Suprapubic skin (tissue), 4 donors: Measurements from ENCODE around the gene PPP1R11. TPM values are rescaled to one million over a fixed set of nuclear protein-coding genes. Genes with fewer than 3 reads are reported as not detected.

Experiments used
- DNase-seq, 2 donors: peaks; one replicate each; pipeline ENCODE4 v3.0.0-alpha.2; 2019; ENCODE audit warnings: low spot score in 2 of 2
- H3K27ac ChIP-seq: fragments of 200-600 bp; sonication (generic); one replicate; pipeline ENCODE4 v1.5.1; 2019
- H3K27me3 ChIP-seq: fragments of 200-600 bp; sonication (generic); one replicate; pipeline ENCODE4 v1.5.1; 2019
- H3K36me3 ChIP-seq: fragments of 200-600 bp; sonication (generic); one replicate; pipeline ENCODE4 v1.5.1; 2019
- H3K4me1 ChIP-seq: fragments of 200-600 bp; sonication (generic); one replicate; pipeline ENCODE4 v1.5.1; 2019
- H3K4me3 ChIP-seq: fragments of 200-600 bp; sonication (generic); one replicate; pipeline ENCODE4 v1.5.1; 2019; ENCODE audit warnings: mild to moderate bottlenecking
- H3K9me3 ChIP-seq: fragments of 200-600 bp; sonication (generic); one replicate; pipeline ENCODE4 v1.5.1; 2019
- EP300 ChIP-seq: sonication (generic); formaldehyde crosslinking; IDR thresholded peaks from one replicate; pipeline ENCODE4 v1.6.1; 2017; ENCODE audit warnings: antibody characterized with exemption
- POLR2A ChIP-seq, 2 donors: fragments of 450-650 bp; IDR thresholded peaks; one replicate each; pipeline ENCODE4 v1.6.1; 2017; ENCODE audit warnings: antibody characterized with exemption in 2 of 2, mild to moderate bottlenecking in 2 of 2, moderate library complexity in 2 of 2
- POLR2AphosphoS5 ChIP-seq, 3 donors: sonication (generic); formaldehyde crosslinking; IDR thresholded peaks; one replicate each; pipeline ENCODE4 v1.6.1; 2017; ENCODE audit warnings: antibody characterized with exemption in 3 of 3
- WGBS: methylation state at CpG from one replicate; pipeline ENCODE4 v1.1.5; 2018; 5-methylcytosine and 5-hydroxymethylcytosine counted together
- total RNA-seq, 4 donors: library from RNA; depleted of rRNA; stranded (reverse); fragments of >200 nt; gene quantifications; one replicate each; pipeline ENCODE4 v1.1.0, GENCODE V29; 2016
- TF ChIP-seq, protein P1 (sequence below), 2 donors: fragments of 200-600 bp in 1 of 2; fragments of 450-650 bp in 1 of 2; sonication (generic) in 1 of 2; IDR thresholded peaks; one replicate each; pipeline ENCODE4 v1.5.1; 2016 to 2019; ENCODE audit warnings: antibody characterized with exemption in 2 of 2, mild to moderate bottlenecking in 1 of 2, moderate library complexity in 1 of 2

Gene PPP1R11
- total RNA-seq, 4 donors from 2014 or later: 35.2 to 54.4 (median 44.2) TPM

DNA sequence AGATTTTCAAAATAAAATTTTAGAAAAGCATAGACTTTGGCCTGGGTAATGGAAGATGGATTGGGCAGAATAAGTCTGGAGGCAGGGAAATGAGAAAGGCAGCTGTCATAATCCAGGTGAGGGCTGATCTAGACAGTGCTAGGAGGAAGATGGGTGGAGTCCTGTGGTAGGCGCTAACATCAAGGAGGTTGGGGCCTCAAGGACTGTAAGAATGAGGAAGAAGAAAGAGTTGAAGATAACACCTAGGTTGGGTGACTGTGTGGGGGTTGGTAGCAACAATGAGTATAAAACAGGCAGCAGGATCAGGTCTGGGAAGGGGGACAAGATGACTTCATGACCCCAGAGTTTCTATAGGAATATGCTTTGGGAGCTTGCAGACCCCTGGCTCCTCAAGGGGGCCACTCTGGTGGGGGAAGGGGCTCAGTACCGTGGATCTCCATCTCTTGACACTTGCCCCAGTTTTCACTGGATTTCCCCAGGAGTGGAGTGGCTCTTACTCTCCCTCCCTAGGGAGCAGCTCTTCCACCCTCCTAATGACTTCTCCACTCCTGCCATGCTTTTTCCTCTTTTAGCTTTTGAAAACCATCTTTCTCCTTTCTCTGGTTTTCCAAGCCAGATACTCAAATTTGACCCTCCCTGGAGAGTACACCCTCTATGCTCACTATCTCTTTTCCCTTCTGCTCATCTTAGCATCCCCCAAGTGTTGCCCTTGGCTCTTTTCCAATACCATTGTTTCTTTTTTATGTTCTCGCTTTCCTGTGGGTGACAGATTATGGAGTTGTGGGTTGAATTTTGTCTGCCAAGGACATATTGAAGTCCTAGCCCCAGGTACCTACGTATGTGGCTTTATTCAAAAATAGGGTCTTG is 31.1 kb downstream of the PPP1R11 start:
- Histone ChIP-seq H3K27me3 (peaks cover 19% of the 10 kb centered on the region), H3K36me3 (no peaks in the 10 kb centered on the region), H3K4me3 (no peak overlapping the region), H3K9me3 (no peaks in the 10 kb centered on the region), H3K4me1 (peaks cover 30% of the 10 kb centered on the region), H3K27ac (no peak overlapping the region)
- DNase-seq: no peak
- 71% methylated on average over 4 of the region's 4 CpGs for WGBS
- TF ChIP-seq POLR2AphosphoS5 (IDR thresholded peaks at IDR 0.05): no peak
- TF ChIP-seq, protein P1, sequence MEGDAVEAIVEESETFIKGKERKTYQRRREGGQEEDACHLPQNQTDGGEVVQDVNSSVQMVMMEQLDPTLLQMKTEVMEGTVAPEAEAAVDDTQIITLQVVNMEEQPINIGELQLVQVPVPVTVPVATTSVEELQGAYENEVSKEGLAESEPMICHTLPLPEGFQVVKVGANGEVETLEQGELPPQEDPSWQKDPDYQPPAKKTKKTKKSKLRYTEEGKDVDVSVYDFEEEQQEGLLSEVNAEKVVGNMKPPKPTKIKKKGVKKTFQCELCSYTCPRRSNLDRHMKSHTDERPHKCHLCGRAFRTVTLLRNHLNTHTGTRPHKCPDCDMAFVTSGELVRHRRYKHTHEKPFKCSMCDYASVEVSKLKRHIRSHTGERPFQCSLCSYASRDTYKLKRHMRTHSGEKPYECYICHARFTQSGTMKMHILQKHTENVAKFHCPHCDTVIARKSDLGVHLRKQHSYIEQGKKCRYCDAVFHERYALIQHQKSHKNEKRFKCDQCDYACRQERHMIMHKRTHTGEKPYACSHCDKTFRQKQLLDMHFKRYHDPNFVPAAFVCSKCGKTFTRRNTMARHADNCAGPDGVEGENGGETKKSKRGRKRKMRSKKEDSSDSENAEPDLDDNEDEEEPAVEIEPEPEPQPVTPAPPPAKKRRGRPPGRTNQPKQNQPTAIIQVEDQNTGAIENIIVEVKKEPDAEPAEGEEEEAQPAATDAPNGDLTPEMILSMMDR (IDR thresholded peaks at IDR 0.05): no peak
- no peak for TF ChIP-seq EP300
- TF ChIP-seq POLR2A (IDR thresholded peaks at IDR 0.05): no peak

DNA sequence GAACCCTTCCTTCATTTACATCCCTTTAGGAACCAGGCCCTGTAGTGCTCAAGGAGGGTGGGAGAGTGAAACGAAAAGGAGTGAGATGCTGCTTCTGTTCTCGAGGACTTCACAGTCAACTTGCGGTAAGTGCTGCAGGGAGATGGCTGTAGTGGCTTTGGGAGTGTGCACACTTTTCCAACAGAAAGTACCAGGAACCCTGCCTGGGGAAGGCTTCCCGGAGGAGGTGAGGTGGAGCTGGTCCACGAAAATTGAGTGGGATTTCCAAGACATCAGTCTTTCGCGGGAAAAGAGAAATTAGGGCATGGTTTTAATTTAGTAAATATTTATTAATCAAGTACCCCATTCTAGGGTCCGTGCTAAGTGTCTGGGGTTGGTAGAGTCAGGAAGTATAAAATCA is 33.2 kb downstream of the PPP1R11 start:
- no peak for DNase-seq
- no peak overlapping the region for H3K27ac ChIP-seq

DNA sequence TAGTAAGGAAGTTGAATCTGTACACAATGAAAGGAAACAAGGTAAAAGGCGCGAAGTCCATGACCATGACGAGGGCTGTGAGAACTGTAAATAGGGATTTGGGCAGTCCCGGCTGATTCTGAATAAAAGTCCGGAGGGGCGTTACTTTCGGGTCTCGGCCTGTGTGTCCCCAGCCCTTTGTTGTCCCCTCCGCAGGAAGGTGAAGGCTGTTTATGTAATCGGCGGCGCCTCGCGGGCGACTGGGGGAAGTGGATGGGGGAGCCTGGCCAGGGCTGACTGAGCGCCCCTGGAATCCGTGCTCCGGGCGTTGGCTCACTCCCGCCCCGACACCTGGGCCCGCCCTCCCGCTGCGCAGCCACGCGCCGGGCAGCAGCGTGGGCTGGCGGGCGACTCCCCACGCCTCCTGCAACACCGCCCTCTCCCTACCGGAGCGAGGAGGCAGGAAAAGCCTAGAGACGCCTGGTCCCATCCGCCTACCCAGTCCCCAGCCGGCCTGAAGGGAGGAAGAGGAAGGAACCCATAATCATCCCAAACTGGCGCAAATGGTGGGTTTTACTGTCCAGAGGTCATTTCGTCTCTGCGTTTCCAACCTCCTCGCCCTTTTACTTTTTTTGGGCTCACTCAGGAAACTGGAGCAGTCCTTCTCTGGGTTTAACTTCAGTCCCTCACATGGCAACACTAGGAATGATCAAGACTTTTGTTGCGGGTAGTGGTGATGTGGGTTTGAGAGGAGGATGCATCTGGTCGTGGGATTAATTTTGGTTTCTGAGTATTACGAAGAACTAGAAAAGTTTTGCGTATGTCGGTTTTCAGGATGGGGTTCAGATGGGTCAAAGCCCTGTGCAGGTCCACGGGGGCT is 33.8 kb downstream of the PPP1R11 start:
- Histone ChIP-seq H3K27me3 (peaks cover 18% of the 10 kb centered on the region), H3K4me1 (peaks cover 36% of the 10 kb centered on the region), H3K36me3 (no peaks in the 10 kb centered on the region), H3K27ac (peak overlapping the region; percentile 60), H3K9me3 (no peaks in the 10 kb centered on the region), H3K4me3 (peak overlapping the region; percentile 46)
- WGBS: 4% methylated on average over 39 of the region's 47 CpGs
- DNase-seq: peak in 1 of 2 donors; percentile 65
- TF ChIP-seq POLR2A (IDR thresholded peaks at IDR 0.05) (no peak), EP300 (no peak), POLR2AphosphoS5 (IDR thresholded peaks at IDR 0.05) (no peak)
- TF ChIP-seq, protein P1 (IDR thresholded peaks at IDR 0.05): no peak

More for the DNA sequence above, 33.2 kb downstream of the PPP1R11 start:
- peaks cover 36% of the 10 kb centered on the region for H3K4me1 ChIP-seq
- H3K9me3 ChIP-seq: no peaks in the 10 kb centered on the region
- 50% methylated on average over 8 of the region's 8 CpGs for WGBS
- H3K27me3 ChIP-seq: peaks cover 14% of the 10 kb centered on the region
- TF ChIP-seq, protein P1 (IDR thresholded peaks at IDR 0.05): no peak
- TF ChIP-seq POLR2A (IDR thresholded peaks at IDR 0.05): no peak
- TF ChIP-seq EP300: no peak
- TF ChIP-seq POLR2AphosphoS5 (IDR thresholded peaks at IDR 0.05): no peak
- peak overlapping the region; percentile 46 for H3K4me3 ChIP-seq
- no peaks in the 10 kb centered on the region for H3K36me3 ChIP-seq

DNA sequence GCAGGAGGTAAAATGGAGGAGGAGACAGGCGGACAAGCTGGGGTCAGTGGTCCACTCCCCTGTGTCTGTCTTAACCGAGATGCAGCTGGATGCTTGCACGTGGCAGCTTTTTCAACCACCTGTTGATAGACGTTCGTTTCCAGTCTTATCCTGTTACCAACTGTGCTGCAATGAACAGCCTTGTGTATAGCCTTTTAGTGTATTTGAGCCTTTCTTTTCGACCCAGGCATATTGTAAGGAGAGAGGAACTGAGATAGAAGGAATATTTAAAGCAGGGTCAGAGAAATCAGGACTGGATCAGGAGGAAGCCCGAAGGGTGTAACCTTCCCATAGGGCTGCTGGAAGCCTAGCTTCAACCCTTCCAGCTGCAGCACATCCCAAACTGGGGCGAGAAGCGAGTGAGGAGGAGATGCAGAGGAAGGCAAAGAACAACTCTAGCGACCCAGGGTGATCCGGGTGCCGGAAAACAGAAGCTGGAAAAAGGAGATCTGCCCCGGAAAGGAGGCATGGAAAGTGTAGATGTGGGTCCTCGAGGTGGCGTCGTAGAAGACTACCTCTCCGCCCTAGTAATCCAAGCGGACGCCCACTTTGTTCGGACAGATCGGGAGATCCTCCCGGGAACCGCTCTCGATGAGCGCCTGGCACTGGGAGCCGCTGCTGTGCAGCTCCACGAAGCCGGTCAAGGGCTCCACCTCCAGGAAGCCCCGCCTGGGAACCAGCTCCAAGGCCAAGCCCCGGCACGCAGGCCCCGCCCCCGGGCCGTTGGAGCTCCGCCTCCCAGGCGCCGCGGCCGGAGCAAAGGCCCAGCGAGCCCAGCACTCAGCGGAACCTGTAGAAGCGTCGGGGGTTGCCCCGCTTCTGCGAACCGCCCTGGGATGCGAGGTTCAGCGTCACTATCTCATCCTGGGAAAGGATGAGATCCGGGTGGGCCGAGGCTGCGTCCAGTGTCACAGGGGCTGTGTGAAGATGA is 34.7 kb downstream of the PPP1R11 start:
- TF ChIP-seq, protein P1 (IDR thresholded peaks at IDR 0.05): no peak
- TF ChIP-seq POLR2AphosphoS5 (IDR thresholded peaks at IDR 0.05) (no peak), EP300 (no peak), POLR2A (IDR thresholded peaks at IDR 0.05) (no peak)
- Histone ChIP-seq H3K36me3 (no peaks in the 10 kb centered on the region), H3K27ac (peak overlapping the region; percentile 60), H3K4me1 (peaks cover 36% of the 10 kb centered on the region), H3K27me3 (peaks cover 27% of the 10 kb centered on the region), H3K9me3 (no peaks in the 10 kb centered on the region), H3K4me3 (peak overlapping the region; percentile 46)
- WGBS: 3% methylated on average over 45 of the region's 51 CpGs
- peak; percentile 91 to 93 for DNase-seq
